T-helper 1 cell treated with Interleukin-12 subunit alpha and Interleukin-12 subunit beta and Interleukin-4 antibody, amounts not matched to agents 30 μg/mL and 1 μg/mL, for 36 hours (primary cell): ENCODE data around the gene SLC30A3.

Experiments used
- H3K27ac Mint-ChIP-seq: one replicate; pipeline ENCODE4 v1.8.0; 2021; ENCODE audit warnings: mild to moderate bottlenecking, mixed read lengths
- H3K27me3 Mint-ChIP-seq: one replicate; pipeline ENCODE4 v1.8.0; 2021; ENCODE audit warnings: low read depth, mixed read lengths
- H3K36me3 Mint-ChIP-seq: one replicate; pipeline ENCODE4 v1.8.0; 2021; ENCODE audit warnings: low read depth, mixed read lengths
- H3K4me1 Mint-ChIP-seq: one replicate; pipeline ENCODE4 v1.8.0; 2021; ENCODE audit warnings: low read depth, mixed read lengths
- H3K4me3 Mint-ChIP-seq: one replicate; pipeline ENCODE4 v1.8.0; 2021; ENCODE audit warnings: mild to moderate bottlenecking, moderate library complexity, mixed read lengths
- H3K9me3 Mint-ChIP-seq: one replicate; pipeline ENCODE4 v1.8.0; 2021; ENCODE audit warnings: mixed read lengths

SLC30A3 gene

DNA sequence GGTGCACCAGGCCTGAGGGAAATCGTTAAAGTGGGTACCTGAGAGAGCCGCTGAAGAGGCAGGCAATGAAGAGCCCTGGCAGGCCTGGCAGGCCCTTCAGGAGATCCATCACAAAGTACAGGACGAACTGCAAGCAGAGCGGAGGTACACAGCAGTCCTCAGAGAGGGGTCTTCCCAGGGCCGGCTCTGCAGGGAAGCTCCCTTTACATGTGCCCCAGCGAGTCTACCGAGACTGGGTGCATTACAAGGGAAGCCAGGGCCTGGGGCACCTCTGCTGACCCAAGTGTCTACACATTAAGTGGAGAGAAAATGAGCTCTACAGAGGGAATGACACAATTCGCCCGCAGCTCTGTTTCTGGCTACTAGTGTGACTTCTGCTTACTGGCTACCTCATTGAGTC lies 59.1 kb downstream of the SLC30A3 start:
- H3K4me3 Mint-ChIP-seq = no peak overlapping the region
- H3K27me3 Mint-ChIP-seq = no peaks in the 10 kb centered on the region
- H3K27ac Mint-ChIP-seq = peak overlapping the region; percentile 19
- peaks cover 25% of the 10 kb centered on the region for H3K36me3 Mint-ChIP-seq
- H3K4me1 Mint-ChIP-seq = peaks cover 14% of the 10 kb centered on the region
- H3K9me3 Mint-ChIP-seq = no peaks in the 10 kb centered on the region
